Fibroblast of skin of left biceps (primary cell): ENCODE measurements around the gene TGM2.
A peak's percentile ranks its signal among the peaks of the same experiment; 100 is the strongest.

Experiments used
- DNase-seq, 2 experiments: peaks; one replicate each; pipeline ENCODE4 v3.0.0-alpha.2; 2013; ENCODE audit warnings: low read depth in 2 of 2

Gene TGM2

GRCh38 chr20:38132156-38132909, 32.7 kb downstream of the TGM2 start:
- no peak for DNase-seq

GRCh38 chr20:38131588-38132121, 33.4 kb downstream of the TGM2 start:
- no peak for DNase-seq

GRCh38 chr20:38130687-38131587, 34.1 kb downstream of the TGM2 start:
- DNase-seq, result no peak

- no peak for DNase-seq
These were observed 35.0 kb downstream of the TGM2 start for GRCh38 chr20:38129893-38130609.

- DNase-seq, result no peak
These were observed 35.7 kb downstream of the TGM2 start for GRCh38 chr20:38129248-38129865.

GRCh38 chr20:38128691-38129090, 36.4 kb downstream of the TGM2 start:
- no peak for DNase-seq

GRCh38 chr20:38127920-38128528, 37.0 kb downstream of the TGM2 start:
- no peak for DNase-seq

- peak; percentile 22 to 34 for DNase-seq
These were observed 38.0 kb downstream of the TGM2 start for GRCh38 chr20:38126932-38127621.

GRCh38 chr20:38126146-38126921, 38.7 kb downstream of the TGM2 start:
- no peak for DNase-seq

GRCh38 chr20:38125157-38126056, 39.7 kb downstream of the TGM2 start:
- DNase-seq, result no peak

GRCh38 chr20:38123021-38123587, 42.0 kb downstream of the TGM2 start:
- DNase-seq, result no peak

GRCh38 chr20:38121741-38122140, 43.3 kb downstream of the TGM2 start:
- no peak for DNase-seq

GRCh38 chr20:38120625-38120988, 44.5 kb downstream of the TGM2 start:
- no peak for DNase-seq

GRCh38 chr20:38119446-38119845, 45.6 kb downstream of the TGM2 start:
- no peak for DNase-seq

GRCh38 chr20:38117635-38118034, 47.4 kb downstream of the TGM2 start:
- DNase-seq, result peak in 1 of 2 experiments; percentile 15

GRCh38 chr20:38117205-38117604, 47.9 kb downstream of the TGM2 start:
- DNase-seq, result no peak

- DNase-seq, result no peak
These were observed 48.5 kb downstream of the TGM2 start for GRCh38 chr20:38116409-38117165.

- DNase-seq, result no peak
These were observed 49.2 kb downstream of the TGM2 start for GRCh38 chr20:38115896-38116295.
